Rectal smooth muscle tissue (tissue), 1 donor: ENCODE measurements around the gene MT1G.

Experiments
- H3K27ac ChIP-seq: one replicate; pipeline ENCODE4 v1.7.0; 2013; ENCODE audit warnings: low read depth, low read length, inconsistent platforms
- H3K27me3 ChIP-seq: one replicate; pipeline ENCODE4 v1.7.0; 2013; ENCODE audit warnings: low read length; ENCODE audit not compliant: control insufficient read depth, insufficient read depth
- H3K36me3 ChIP-seq: one replicate; pipeline ENCODE4 v1.7.0; 2013; ENCODE audit warnings: low read length; ENCODE audit not compliant: control insufficient read depth, insufficient read depth
- H3K4me1 ChIP-seq: one replicate; pipeline ENCODE4 v1.7.0; 2013; ENCODE audit warnings: low read length; ENCODE audit not compliant: control insufficient read depth, insufficient read depth
- H3K4me3 ChIP-seq: one replicate; pipeline ENCODE4 v1.7.0; 2013; ENCODE audit warnings: low read length
- H3K9ac ChIP-seq: one replicate; pipeline ENCODE4 v1.7.0; 2013; ENCODE audit warnings: low read length

The MT1G gene

DNA sequence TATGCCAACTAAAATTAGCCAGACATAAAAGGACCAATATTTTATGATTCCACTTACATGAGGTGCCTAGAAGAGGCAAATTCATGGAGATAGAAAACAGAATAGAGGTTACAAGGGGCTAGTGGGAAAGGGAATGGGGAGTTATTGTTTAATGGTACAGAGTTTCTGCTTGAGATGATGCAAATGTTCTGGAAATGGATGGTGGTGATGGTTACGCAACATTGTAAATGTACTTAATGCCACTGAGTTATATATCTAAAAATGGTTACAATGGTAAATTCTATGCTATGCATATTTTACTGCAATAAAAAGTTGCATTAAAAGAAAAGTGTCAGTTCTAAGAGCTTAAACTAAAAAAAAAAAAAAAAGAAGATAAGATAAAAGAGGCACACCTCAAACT is 32.3 kb upstream of the MT1G start:
- no peaks in the 10 kb centered on the region for H3K4me1 ChIP-seq
- no peak overlapping the region for H3K9ac ChIP-seq
- no peaks in the 10 kb centered on the region for H3K27me3 ChIP-seq
- H3K4me3 ChIP-seq: no peak overlapping the region
- H3K36me3 ChIP-seq: no peaks in the 10 kb centered on the region
- H3K27ac ChIP-seq: no peak overlapping the region

DNA sequence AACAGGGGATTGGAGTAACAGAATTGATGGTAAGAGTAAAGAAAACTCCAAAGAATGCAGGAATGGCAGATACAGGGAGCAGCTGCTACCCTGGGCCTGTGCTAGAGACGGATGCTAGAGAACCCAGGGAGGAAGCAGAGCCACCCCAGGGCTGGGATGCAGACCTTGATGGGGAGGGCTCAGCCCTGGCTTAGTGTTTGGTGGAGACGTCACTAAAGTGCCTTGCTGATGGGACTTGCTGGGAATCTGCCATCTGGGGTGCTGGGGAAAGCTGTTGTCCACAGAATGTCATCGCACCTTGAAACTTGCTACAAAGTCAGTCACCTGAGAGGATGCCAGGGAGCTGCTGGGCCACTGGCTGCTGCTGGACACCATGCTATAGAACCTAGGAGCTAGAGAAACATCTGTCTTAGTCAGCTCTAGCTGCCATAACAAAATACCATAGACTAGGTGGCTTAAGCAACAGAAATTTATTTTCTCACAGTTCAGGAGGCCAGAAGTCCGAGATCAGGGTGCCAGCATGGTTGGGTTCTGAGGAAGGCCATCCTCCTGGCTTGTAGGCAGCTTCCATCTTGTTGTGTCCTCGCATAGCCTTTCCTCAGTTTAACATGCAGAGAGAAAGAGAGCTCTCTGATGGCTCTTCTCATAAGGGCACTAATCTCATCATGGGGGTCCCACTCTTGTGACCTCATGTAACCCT is 29.7 kb upstream of the MT1G start:
- Histone ChIP-seq H3K27me3 (no peaks in the 10 kb centered on the region), H3K4me1 (no peaks in the 10 kb centered on the region), H3K27ac (no peak overlapping the region), H3K36me3 (no peaks in the 10 kb centered on the region), H3K9ac (no peak overlapping the region), H3K4me3 (no peak overlapping the region)

DNA sequence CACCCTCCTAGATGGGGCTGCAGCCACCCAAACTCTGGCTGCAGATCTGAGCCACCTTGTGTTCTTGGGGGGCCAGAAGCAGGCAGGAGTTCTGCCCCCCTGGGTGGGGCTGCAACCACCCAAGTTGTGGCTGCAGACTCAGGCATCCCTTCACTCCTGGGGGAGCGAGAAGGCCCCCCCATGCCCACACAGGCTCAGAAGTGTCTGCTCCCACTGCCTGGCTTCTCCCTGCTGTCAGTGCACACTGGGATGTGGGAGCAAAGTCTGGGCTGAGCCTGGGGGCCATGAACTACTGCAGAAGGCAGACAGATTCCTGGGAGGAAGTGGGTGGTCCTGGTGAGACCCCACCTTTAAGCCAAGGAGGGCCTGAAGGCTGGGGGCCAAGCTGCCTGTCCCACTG is 27.4 kb upstream of the MT1G start:
- Histone ChIP-seq H3K4me1 (no peaks in the 10 kb centered on the region), H3K9ac (no peak overlapping the region), H3K27ac (no peak overlapping the region), H3K4me3 (no peak overlapping the region), H3K27me3 (no peaks in the 10 kb centered on the region), H3K36me3 (no peaks in the 10 kb centered on the region)

DNA sequence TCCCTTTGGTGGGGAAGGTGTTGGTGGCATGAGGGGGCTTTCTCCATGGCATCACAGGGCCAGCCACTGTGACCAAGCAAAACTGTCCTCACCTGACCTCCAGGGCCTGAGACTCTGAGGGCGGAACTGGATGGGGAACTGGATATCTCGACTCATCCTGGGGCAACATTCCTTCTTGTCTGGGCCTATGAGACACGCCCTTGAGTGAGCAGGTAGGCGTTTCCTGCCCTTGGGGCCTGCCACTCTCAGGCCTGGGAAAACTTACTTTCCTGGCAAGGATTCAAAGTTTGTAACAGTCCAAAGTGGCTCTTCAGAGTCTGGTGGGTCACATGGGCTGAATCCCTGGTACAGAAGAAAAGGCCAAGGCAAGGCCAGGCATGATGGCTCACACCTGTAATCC is 24.0 kb upstream of the MT1G start:
- H3K4me1 ChIP-seq: no peaks in the 10 kb centered on the region
- H3K36me3 ChIP-seq: no peaks in the 10 kb centered on the region
- no peak overlapping the region for H3K9ac ChIP-seq
- no peaks in the 10 kb centered on the region for H3K27me3 ChIP-seq
- H3K4me3 ChIP-seq: no peak overlapping the region
- H3K27ac ChIP-seq: no peak overlapping the region

DNA sequence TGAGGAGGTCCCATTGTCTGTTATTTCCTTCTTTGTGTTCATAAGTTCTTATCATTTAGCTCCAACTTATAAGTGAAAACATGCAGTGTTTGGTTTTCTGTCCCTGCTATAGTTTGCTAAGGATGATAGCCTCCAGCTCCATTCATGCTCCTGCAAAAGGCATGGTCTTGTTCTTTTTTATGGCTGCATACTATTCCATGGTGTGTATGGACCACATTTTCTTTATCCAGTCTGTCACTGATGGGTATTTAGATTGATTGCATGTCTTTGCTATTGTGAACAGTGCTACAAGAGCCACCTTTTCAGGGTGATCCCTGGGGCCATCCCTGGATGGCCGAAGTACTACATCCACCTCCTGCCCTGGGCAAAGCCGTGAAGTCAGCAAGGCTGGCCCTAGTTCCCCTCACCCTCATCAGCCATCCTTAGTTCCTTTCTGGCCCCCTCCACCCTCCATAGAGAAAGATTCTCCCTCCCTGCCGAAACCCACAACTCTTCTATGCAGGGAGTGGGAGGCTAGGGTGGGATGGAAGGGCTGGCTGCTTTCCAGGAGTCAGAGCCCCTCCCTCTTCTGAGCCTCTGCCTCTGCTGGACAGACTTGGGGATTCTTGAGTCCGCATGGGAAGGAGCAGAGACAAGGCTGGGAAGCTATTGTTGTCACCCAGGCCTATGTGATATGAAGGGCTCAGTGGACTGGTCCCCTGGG is 22.7 kb upstream of the MT1G start:
- Histone ChIP-seq H3K27me3 (no peaks in the 10 kb centered on the region), H3K27ac (no peak overlapping the region), H3K4me3 (no peak overlapping the region), H3K36me3 (no peaks in the 10 kb centered on the region), H3K9ac (no peak overlapping the region), H3K4me1 (no peaks in the 10 kb centered on the region)

DNA sequence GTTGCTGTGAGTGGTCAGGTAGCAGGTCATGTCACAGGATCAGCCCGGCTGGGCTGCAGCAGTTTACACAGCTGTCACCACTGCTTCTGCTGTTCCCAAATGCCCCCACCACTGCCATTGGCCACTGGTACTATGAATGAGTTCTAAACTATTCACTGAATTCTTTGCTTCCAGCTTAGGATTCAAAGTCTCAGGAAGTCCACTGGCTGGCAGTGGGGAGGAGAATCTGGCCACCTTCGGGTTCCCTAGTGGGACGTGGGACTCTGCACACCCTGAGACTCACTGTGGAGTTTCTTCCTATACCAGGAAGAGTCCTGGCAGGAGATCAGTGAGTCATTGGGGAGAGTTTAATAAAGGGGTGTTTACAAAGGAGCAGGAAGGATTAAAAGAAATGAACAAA is 21.3 kb upstream of the MT1G start:
- Histone ChIP-seq H3K9ac (no peak overlapping the region), H3K27ac (no peak overlapping the region), H3K27me3 (no peaks in the 10 kb centered on the region)

DNA sequence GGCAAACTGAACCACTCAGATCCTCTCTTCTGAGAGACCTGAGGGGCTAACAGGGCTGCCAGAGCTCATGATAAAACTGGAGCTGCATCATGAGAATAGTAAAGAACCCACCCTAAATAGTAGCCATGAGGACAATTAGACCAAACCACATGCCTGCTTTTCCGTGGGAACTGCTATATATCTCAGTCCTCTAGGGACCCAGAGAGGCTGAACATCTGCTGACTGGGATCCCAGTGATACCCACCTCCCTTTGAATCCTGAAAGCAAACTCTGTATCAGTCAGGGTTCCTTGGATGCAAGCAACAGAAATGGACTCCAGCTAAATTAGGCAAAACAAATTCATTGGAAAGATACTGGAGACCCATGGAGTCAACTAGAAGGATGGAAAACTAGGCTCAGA is 20.9 kb upstream of the MT1G start:
- H3K27me3 ChIP-seq: no peaks in the 10 kb centered on the region
- no peaks in the 10 kb centered on the region for H3K36me3 ChIP-seq
- no peak overlapping the region for H3K27ac ChIP-seq
- H3K4me3 ChIP-seq: no peak overlapping the region
- no peaks in the 10 kb centered on the region for H3K4me1 ChIP-seq
- no peak overlapping the region for H3K9ac ChIP-seq

More for the DNA sequence above, 21.3 kb upstream of the MT1G start:
- no peak overlapping the region for H3K4me3 ChIP-seq
- no peaks in the 10 kb centered on the region for H3K36me3 ChIP-seq
- no peaks in the 10 kb centered on the region for H3K4me1 ChIP-seq

DNA sequence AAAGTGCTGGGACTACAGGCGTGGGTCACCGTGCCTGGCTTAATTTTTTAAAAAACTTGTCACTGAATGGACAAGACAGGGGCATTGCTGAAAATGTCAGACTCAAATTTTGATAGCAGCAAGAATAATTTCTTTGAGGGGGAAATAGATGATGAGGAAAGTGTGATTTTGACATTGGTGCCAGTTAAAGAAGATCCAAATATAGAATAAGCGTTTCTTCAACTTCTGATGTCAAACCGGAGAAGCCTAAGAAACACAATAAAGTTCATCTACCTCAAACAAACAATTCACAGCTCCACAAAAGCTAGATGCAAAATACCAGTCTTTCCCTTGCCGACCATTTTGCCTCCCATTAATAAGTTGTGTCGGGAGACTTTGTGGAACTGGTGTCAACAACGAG is 18.9 kb upstream of the MT1G start:
- H3K4me3 ChIP-seq: no peak overlapping the region
- H3K9ac ChIP-seq: no peak overlapping the region
- no peaks in the 10 kb centered on the region for H3K36me3 ChIP-seq
- no peak overlapping the region for H3K27ac ChIP-seq
- H3K27me3 ChIP-seq: no peaks in the 10 kb centered on the region
- H3K4me1 ChIP-seq: peaks cover under 1% of the 10 kb centered on the region

DNA sequence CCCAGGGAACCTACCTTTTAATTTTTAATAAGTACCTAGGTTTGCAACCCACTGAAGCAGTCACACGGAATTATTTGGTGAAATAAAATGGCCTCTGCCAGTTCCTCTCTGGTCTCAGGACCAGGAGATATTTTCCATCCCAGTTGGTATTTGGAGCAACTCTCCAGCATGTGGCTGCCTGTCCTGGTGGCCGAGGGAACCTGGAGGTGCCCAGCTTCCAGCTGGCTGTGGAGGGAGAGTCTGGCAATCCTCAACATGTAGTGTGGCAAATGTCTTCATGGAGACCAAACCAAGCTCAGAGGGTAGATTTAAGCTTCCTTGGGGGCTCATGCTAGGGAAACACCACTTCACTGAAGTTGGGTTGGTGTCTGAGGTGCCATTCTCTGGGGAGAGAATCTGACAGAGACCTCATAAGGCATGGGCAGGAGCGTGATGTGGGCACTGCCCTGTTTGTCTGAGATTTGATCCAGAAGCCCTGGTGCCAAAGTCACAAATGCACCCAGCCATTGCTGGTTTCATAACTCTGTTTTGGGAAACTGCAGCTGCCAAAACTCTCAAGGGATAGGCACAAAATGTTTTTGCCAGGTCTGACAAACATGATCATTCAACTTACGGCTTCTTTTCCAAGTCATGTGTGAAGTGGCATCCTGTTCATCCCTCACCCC is 17.2 kb upstream of the MT1G start:
- Histone ChIP-seq H3K4me3 (no peak overlapping the region), H3K36me3 (no peaks in the 10 kb centered on the region), H3K27ac (peak overlapping the region; percentile 22), H3K27me3 (no peaks in the 10 kb centered on the region), H3K4me1 (peaks cover 3% of the 10 kb centered on the region), H3K9ac (no peak overlapping the region)

DNA sequence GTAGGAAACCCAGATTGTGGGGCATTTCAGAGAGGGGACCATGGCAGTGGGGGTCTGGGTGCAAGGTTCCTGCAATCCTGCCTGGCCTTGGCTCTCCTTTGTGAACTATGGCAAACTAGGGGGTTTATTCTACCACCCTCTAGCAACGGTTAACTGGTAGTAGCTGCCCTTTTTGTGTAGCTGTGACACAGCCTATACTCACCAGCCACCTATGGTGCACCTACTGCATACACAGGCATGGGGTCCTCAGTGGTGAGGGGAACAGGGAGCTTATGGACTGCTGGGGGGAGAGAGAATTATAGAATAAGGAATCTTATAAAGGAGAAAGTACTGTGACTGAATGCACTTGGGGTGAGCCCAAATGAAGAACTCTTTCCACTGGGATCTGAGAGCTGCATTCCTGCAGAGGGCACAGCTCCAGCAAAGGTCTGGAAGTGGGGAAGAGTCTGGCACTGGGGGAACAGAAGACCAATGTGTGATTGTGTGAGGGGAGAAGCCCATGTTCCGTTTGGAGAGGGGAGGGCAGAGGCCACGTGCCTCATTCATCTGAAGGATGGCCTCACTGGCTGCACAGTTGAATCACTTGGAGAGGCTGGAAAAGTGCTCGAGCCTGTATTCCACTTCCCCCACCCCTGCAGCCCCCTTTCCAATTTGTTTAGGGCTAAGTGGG is 16.5 kb upstream of the MT1G start:
- peaks cover 3% of the 10 kb centered on the region for H3K4me1 ChIP-seq
- H3K9ac ChIP-seq: no peak overlapping the region
- H3K27ac ChIP-seq: no peak overlapping the region
- H3K36me3 ChIP-seq: no peaks in the 10 kb centered on the region
- H3K4me3 ChIP-seq: no peak overlapping the region
- no peaks in the 10 kb centered on the region for H3K27me3 ChIP-seq

DNA sequence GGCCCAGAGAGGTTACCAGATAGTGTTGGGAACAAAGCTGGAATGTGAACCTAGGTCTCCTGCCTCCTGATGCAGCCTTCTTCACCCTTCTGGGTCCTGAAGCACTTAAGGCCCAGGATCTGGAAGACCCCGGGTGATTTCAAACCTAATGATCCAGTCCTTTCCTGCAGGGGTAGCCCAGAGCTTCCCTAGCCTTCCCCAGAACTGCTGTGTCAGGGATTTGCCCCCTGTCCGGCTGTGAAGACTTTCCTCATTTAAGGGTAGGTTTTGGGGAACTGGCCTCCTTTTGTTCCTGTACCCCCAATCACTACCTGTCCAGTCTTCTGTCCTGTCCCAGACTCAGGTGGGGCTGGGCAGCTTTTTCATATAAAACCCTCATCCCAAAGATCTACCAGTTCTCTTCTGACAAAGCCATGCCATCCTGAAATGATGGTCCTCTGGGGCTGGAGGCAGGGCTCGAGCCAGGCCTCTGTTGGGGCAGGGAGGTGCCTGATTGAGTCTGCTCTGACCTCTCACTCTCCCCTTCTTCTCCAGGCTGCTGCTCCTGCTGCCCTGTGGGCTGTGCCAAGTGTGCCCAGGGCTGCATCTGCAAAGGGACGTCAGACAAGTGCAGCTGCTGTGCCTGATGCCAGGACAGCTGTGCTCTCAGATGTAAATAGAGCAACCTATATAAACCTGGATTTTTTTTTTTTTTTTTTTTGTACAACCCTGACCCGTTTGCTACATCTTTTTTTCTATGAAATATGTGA is 15.7 kb upstream of the MT1G start:
- Histone ChIP-seq H3K4me1 (peaks cover 3% of the 10 kb centered on the region), H3K36me3 (no peaks in the 10 kb centered on the region), H3K27me3 (no peaks in the 10 kb centered on the region), H3K4me3 (peak overlapping the region; percentile 90), H3K9ac (no peak overlapping the region), H3K27ac (no peak overlapping the region)
